Type B pancreatic cell (in vitro differentiated cells): ENCODE results near the gene PBX4. TPM values are rescaled to one million over a fixed set of nuclear protein-coding genes. Genes with fewer than 3 reads are reported as not detected.

Experiments used
- DNase-seq: peaks from one replicate; pipeline ENCODE4 v3.0.0; 2021; ENCODE audit warnings: mixed read lengths; ENCODE audit not compliant: unreplicated experiment; ENCODE audit errors: extremely low spot score
- H3K27ac Mint-ChIP-seq: 2 replicates; pipeline ENCODE4 v1.8.0; 2021; ENCODE audit warnings: mild to moderate bottlenecking, mixed read lengths
- H3K27me3 Mint-ChIP-seq: 2 replicates; pipeline ENCODE4 v1.8.0; 2021; ENCODE audit warnings: mixed read lengths
- H3K36me3 Mint-ChIP-seq: 2 replicates; pipeline ENCODE4 v1.8.0; 2021; ENCODE audit warnings: mixed read lengths
- H3K4me1 Mint-ChIP-seq: one replicate; pipeline ENCODE4 v1.8.0; 2021; ENCODE audit warnings: mixed read lengths; ENCODE audit not compliant: unreplicated experiment
- H3K4me3 Mint-ChIP-seq: 2 replicates; pipeline ENCODE4 v1.8.0; 2021; ENCODE audit warnings: mild to moderate bottlenecking, mixed read lengths
- H3K9me3 Mint-ChIP-seq: 2 replicates; pipeline ENCODE4 v1.8.0; 2021; ENCODE audit warnings: mixed read lengths
- total RNA-seq: library from RNA; stranded (reverse); gene quantifications from 2 replicates; pipeline ENCODE4 v1.2.1, GENCODE V29; 2021; ENCODE audit warnings: low replicate concordance
- TF ChIP-seq, protein P1 (sequence below): fragments of 200-600 bp; sonication (generic); conservative IDR thresholded peaks from 2 replicates; pipeline ENCODE4 v1.5.0; 2021; ENCODE audit warnings: antibody characterized with exemption, mild to moderate bottlenecking

The PBX4 gene
- total RNA-seq, 1 donor from 2014 or later, result 10.9 TPM

DNA sequence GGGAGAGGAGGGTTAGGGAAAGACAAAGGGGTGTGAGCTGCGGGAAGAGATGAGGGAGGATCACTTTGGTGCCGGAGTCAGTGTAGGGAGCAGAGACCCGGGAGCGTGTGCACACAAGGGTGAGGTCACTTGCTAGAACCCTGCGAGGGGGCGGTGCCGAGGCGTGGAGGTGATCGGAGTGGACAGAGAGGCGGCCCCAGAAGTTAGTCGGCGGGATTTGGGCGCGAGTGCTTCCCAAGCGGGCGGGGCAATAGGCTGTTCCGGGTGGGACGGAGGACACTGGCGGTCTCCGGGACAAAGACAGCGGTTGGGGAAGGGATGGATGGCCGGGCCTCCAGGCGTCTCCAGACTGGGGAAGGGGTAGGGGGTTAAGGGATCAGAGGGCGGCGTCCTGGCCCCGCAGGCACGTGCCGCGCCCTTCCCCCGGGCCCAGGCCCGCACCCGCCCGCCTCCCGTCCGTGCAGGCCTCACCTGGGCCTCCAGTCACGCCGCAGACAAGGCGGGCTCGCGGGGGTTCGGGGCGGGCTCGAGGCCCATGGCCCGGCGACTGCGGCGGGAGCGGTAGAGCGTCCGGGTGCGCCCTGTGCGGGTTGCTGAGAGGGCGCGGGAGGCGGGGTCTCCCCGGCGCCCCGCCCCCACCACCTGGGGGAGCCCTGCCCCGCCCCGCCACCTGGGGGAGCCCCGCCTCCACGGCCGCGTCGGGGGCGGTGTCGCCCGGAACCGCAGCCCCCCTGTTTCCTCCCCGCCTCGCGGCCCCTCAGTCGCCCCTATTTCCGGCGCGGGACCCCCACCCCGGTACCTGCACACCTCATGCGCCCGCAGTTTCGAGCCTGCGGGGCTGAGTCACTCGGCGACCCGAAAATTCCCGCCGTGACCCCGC, 9.4 kb upstream of the PBX4 start, which contains the start of gene LPAR2:
TSS of gene LPAR2 (minus strand) at position 600 of the 880 bp plus-strand sequence. CDS start 945 bp downstream, outside the sequence.
- Mint-ChIP-seq H3K27ac (peak within 1 kb of the TSS; percentile 97), H3K4me3 (peak within 1 kb of the TSS; percentile 98), H3K27me3 (no peaks in the 10 kb centered on the region), H3K36me3 (peaks cover 6% of the 10 kb centered on the region), H3K4me1 (peaks cover 17% of the 10 kb centered on the region), H3K9me3 (no peaks in the 10 kb centered on the region)
- peak; percentile 82 for DNase-seq
- TF ChIP-seq, protein P1, sequence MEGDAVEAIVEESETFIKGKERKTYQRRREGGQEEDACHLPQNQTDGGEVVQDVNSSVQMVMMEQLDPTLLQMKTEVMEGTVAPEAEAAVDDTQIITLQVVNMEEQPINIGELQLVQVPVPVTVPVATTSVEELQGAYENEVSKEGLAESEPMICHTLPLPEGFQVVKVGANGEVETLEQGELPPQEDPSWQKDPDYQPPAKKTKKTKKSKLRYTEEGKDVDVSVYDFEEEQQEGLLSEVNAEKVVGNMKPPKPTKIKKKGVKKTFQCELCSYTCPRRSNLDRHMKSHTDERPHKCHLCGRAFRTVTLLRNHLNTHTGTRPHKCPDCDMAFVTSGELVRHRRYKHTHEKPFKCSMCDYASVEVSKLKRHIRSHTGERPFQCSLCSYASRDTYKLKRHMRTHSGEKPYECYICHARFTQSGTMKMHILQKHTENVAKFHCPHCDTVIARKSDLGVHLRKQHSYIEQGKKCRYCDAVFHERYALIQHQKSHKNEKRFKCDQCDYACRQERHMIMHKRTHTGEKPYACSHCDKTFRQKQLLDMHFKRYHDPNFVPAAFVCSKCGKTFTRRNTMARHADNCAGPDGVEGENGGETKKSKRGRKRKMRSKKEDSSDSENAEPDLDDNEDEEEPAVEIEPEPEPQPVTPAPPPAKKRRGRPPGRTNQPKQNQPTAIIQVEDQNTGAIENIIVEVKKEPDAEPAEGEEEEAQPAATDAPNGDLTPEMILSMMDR, result peak; percentile 29

DNA sequence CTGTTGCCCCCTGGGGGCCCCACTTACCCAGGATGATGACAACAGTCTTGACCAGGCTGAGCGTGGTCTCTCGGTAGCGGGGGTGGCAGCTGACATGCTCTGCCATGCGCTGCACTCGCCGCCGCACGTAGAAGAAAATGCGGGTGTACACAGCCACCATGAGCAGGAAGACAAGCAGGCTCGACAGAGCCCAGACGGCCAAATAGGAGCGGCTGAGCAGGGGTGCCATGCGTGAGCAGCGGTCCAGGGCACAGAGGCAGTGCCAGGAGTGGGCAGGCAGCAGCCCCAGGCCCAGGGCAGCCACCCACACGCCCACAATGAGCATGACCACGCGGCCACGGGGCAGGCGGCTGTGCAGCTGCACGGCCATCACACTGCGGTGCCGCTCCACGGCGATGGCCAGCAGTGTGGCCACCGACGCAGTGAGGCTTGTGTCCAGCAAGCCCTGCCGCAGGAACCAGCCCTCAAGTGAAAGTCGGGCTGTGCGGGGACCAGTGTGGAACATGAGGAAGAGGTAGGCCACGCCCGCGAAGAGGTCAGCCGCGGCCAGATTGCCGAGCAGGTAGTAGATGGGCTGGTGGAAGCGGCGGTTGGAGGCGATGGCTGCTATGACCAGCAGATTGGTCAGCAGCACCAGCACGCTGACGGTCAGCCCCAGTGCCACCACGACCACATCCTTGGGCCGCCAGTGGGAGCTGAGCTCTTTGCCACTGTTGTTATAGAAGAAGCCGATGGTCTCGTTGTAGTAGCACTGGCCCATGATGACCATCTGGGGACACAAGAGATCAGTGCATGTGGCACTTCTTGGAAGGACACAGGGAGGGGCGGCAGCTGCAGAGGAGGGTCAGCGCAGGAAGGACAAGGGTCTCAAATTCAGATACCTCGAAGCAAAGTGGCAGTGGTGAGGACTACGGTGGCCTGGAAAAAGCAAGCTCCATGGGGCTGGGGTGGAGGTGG, 8.3 kb upstream of the PBX4 start:
- Mint-ChIP-seq H3K36me3 (peaks cover 6% of the 10 kb centered on the region), H3K4me1 (peaks cover 17% of the 10 kb centered on the region), H3K27me3 (no peaks in the 10 kb centered on the region), H3K27ac (peak overlapping the region; percentile 97), H3K9me3 (no peaks in the 10 kb centered on the region), H3K4me3 (peak overlapping the region; percentile 98)
- TF ChIP-seq, protein P1, result no peak
- no peak for DNase-seq

DNA sequence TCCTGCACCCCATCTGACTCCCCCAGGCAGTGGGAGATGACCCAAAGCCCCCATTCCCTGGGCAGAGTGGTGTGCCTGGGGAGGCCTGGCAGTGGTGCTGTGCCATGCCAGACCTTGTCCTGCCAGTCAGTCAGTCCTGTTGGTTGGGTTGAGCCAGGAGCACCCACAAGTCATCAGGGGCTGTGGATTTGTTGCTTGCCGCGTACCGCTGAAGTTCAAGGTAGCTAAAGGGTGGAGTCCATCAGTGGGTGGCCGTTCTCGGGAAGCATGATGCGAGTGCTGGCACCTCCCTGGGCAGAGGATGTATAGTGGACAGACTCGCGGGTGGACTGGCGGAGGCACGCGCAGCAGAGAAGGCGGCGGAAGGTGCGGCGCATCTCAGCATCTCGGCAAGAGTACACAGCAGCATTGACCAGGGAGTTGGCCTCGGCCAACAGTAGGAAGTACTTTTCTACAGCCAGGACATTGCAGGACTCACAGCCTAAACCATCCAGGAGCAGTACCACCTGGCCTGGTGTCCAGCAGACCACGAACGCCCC, 5.6 kb upstream of the PBX4 start:
- H3K27ac Mint-ChIP-seq, result no peak overlapping the region
- no peak overlapping the region for H3K4me3 Mint-ChIP-seq
- H3K27me3 Mint-ChIP-seq, result no peaks in the 10 kb centered on the region
- H3K36me3 Mint-ChIP-seq, result peaks cover 6% of the 10 kb centered on the region
- H3K9me3 Mint-ChIP-seq, result no peaks in the 10 kb centered on the region
- DNase-seq, result no peak
- TF ChIP-seq, protein P1, result no peak
- peaks cover 27% of the 10 kb centered on the region for H3K4me1 Mint-ChIP-seq

DNA sequence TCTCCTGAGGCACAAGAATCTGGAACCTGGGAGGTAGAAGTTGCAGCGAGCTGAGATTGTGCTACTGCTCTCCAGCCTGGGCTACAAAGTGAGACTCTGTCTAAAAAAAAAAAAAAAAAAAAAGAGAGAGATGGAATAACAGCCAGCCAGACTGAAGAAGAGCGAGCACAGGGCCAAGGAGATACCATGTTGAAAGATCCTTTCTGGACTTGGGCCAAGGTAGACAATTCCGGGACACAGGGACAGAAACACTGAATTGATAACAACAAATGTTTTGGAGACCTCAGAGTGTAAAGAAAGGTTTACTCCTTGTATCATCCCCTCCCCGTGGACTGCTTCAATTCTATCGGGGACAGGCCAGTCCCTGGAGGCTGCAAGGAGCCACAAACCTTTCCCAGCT, 4.9 kb upstream of the PBX4 start:
- TF ChIP-seq, protein P1, result no peak
- H3K4me3 Mint-ChIP-seq, result no peak overlapping the region
- DNase-seq, result no peak
- peaks cover 6% of the 10 kb centered on the region for H3K36me3 Mint-ChIP-seq
- H3K4me1 Mint-ChIP-seq, result peaks cover 29% of the 10 kb centered on the region
- H3K27me3 Mint-ChIP-seq, result no peaks in the 10 kb centered on the region
- no peak overlapping the region for H3K27ac Mint-ChIP-seq
- no peaks in the 10 kb centered on the region for H3K9me3 Mint-ChIP-seq

DNA sequence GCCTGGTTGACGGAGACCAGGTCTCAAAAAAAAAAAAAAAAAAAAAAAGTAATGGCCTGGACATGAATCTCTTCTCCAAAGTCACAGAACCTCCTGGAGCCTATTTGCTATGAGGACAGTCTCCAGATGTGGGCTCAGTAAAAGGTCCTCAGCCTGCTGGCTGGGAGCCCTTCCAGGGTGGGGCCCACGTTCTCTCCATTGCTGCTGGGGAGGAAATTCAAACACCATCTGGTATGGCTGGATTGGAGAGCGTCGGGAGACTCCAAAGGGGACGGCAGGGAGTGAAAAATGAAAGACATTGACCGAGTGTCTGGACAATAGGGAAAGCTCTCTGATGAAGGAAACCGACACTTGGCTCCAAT, 1.3 kb upstream of the PBX4 start:
- no peaks in the 10 kb centered on the region for H3K36me3 Mint-ChIP-seq
- peak overlapping the region; percentile 28 for H3K4me3 Mint-ChIP-seq
- peaks cover 26% of the 10 kb centered on the region for H3K4me1 Mint-ChIP-seq
- no peaks in the 10 kb centered on the region for H3K27me3 Mint-ChIP-seq
- no peak for DNase-seq
- no peaks in the 10 kb centered on the region for H3K9me3 Mint-ChIP-seq
- TF ChIP-seq, protein P1, result no peak
- no peak overlapping the region for H3K27ac Mint-ChIP-seq
